ENCODE data around the gene IL17A. TPM values are rescaled to one million over a fixed set of nuclear protein-coding genes. Genes with fewer than 3 reads are reported as not detected.
A peak's percentile ranks its signal among the peaks of the same experiment; 100 is the strongest.

Gene IL17A
- total and polyA plus RNA-seq, 3 experiments from 2014 or later: 0.51 to 0.63 TPM; not detected in 1

DNA sequence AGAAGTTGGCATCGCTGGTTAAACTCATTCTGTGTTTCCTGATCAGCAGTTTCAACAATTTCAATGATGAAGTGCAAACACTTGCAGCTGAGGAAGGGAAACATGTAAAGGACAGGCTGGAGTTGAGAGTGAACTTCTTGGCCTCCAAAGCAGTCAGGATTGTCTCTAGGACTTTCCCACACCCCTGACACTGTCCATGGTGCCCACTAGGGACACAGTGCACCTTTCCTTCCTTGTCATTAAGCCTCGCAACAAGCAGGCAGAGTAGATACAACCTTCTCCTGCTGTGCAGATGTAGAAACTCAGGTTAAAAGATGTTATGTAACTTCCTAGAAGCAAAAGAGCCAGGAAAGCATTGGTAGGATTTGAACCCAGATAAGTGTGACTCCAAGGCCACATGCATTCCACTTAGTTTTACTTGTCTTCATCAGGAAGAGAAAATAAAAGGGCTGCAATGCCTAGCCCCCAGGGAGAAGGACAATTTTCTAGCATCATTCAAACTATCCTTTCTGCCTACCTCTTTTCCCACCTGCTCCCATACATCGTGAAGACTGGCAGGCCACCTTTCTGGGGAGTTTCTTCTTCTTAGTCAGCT lies 39.2 kb upstream of the IL17A start:
- no peak overlapping the region for H3K27ac Mint-ChIP-seq

DNA sequence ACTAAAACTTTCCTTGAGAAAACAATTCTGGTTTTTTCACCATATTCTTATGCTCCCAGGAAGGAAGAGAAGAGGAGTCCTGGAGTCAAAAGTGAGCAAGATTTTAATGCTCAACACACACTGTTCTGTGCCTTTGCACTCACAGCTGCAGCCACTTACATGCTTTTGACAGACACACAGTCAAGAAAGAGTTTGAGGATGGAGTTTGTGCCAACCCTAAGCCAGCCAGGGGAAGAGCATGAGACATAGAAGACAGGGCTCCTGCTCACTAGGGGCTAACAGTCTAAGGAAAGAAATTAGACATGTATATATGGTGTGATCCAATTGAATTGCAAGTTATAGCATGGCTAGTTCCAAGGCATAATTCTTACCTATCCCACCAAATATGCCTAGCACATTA lies 37.1 kb upstream of the IL17A start:
- Histone ChIP-seq H3K27me3 (ENCODE audit: insufficient read depth, low read length, poor library complexity, severe bottlenecking) (peaks cover 6% of the 10 kb centered on the region), H3K4me1 (ENCODE audit: insufficient read depth, low read length) (no peaks in the 10 kb centered on the region), H3K27ac (ENCODE audit: low read depth, low read length) (no peak overlapping the region), H3K36me3 (ENCODE audit: insufficient read depth, low read length) (no peaks in the 10 kb centered on the region), H3K4me3 (ENCODE audit: low read length) (no peak overlapping the region), H3K9me3 (ENCODE audit: low read length) (no peaks in the 10 kb centered on the region)
- ChIA-PET POLR2A (no interaction called here), CTCF (no interaction called here)
- no peak overlapping the region for H3K27ac Mint-ChIP-seq
- H3K4me3 Mint-ChIP-seq: no peak overlapping the region
- no peaks in the 10 kb centered on the region for H3K4me1 Mint-ChIP-seq
- no peak for DNase-seq
- H3K36me3 Mint-ChIP-seq: no peaks in the 10 kb centered on the region
- H3K27me3 Mint-ChIP-seq: peaks cover 22 to 61% of the 10 kb centered on the region in 2 donors
- H3K9me3 Mint-ChIP-seq: no peaks in the 10 kb centered on the region

More for the DNA sequence above, 39.2 kb upstream of the IL17A start:
- Mint-ChIP-seq H3K36me3 (no peaks in the 10 kb centered on the region), H3K4me1 (no peaks in the 10 kb centered on the region), H3K27me3 (peaks cover 23 to 71% of the 10 kb centered on the region in 2 donors), H3K4me3 (no peak overlapping the region), H3K9me3 (peaks cover 0 to 3% (median 0%) of the 10 kb centered on the region in 5 donors)
- ChIA-PET CTCF (no interaction called here), POLR2A (no interaction called here)
- no peaks in the 10 kb centered on the region for H3K9me3 ChIP-seq (ENCODE audit: low read length)
- no peak for DNase-seq
- H3K36me3 ChIP-seq (ENCODE audit: insufficient read depth, low read length): no peaks in the 10 kb centered on the region
- no peak overlapping the region for H3K4me3 ChIP-seq (ENCODE audit: low read length)
- no peak overlapping the region for H3K27ac ChIP-seq (ENCODE audit: low read depth, low read length)
- H3K4me1 ChIP-seq (ENCODE audit: insufficient read depth, low read length): no peaks in the 10 kb centered on the region
- H3K27me3 ChIP-seq (ENCODE audit: insufficient read depth, low read length, poor library complexity, severe bottlenecking): peaks cover 8% of the 10 kb centered on the region

DNA sequence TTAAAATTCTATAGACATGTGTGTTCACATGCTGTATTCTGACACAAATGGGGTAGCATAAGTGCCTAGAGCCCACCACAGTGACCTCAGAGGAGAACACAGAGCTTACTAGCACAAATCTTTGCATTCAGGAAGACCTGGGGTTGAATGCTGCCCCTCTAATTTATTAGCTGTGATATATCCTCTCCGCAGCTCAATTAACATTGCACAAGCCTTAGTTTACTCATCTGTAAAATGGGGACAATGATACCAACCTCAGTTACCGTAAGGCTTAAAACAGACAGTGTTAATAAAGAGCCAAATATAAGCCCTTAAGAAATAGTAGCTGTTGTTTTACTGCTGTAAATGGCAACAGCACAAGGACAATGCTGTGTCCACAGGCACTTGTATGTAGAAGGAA lies 36.2 kb upstream of the IL17A start:
- CTCF ChIA-PET: no interaction called here
- Histone ChIP-seq H3K36me3 (ENCODE audit: insufficient read depth, low read length) (no peaks in the 10 kb centered on the region), H3K4me3 (ENCODE audit: low read length) (no peak overlapping the region), H3K9me3 (ENCODE audit: low read length) (no peaks in the 10 kb centered on the region), H3K27me3 (ENCODE audit: insufficient read depth, low read length, poor library complexity, severe bottlenecking) (no peaks in the 10 kb centered on the region), H3K4me1 (ENCODE audit: insufficient read depth, low read length) (no peaks in the 10 kb centered on the region), H3K27ac (ENCODE audit: low read depth, low read length) (no peak overlapping the region)
- peaks cover 22 to 58% of the 10 kb centered on the region in 2 donors for H3K27me3 Mint-ChIP-seq
- H3K9me3 Mint-ChIP-seq: no peaks in the 10 kb centered on the region
- no peaks in the 10 kb centered on the region for H3K4me1 Mint-ChIP-seq
- POLR2A ChIA-PET: no interaction called here
- H3K4me3 Mint-ChIP-seq: no peak overlapping the region
- no peak for DNase-seq
- H3K27ac Mint-ChIP-seq: no peak overlapping the region
- H3K36me3 Mint-ChIP-seq: no peaks in the 10 kb centered on the region

DNA sequence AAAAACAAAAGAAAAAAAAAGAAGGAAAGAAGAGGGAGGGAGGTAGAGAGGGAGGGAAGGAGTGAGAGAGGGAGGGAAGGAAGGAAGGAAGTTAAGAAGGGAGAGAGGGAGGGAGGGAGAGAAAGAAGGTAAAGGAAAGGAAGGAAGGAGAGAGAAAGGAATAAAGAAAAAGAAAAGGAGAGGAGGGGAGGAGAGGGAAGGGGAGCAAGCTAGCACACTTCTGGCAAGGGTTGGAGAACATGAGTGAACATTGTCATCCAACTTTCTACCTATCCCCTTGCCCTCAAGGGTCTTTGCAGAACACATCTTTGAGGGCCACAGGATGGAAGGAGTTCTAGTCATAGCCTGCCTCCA lies 34.1 kb upstream of the IL17A start:
- Histone ChIP-seq H3K27me3 (ENCODE audit: insufficient read depth, low read length, poor library complexity, severe bottlenecking) (no peaks in the 10 kb centered on the region), H3K9me3 (ENCODE audit: low read length) (no peaks in the 10 kb centered on the region), H3K4me1 (ENCODE audit: insufficient read depth, low read length) (no peaks in the 10 kb centered on the region), H3K27ac (ENCODE audit: low read depth, low read length) (no peak overlapping the region), H3K4me3 (ENCODE audit: low read length) (no peak overlapping the region), H3K36me3 (ENCODE audit: insufficient read depth, low read length) (no peaks in the 10 kb centered on the region)
- Mint-ChIP-seq H3K27me3 (peaks cover 23 to 60% of the 10 kb centered on the region in 2 donors), H3K4me3 (no peak overlapping the region), H3K27ac (no peak overlapping the region), H3K4me1 (peaks cover 0 to 6% (median 0%) of the 10 kb centered on the region in 3 donors), H3K9me3 (no peaks in the 10 kb centered on the region), H3K36me3 (no peaks in the 10 kb centered on the region)
- no peak for DNase-seq
- CTCF ChIA-PET: no interaction called here
- POLR2A ChIA-PET: no interaction called here

DNA sequence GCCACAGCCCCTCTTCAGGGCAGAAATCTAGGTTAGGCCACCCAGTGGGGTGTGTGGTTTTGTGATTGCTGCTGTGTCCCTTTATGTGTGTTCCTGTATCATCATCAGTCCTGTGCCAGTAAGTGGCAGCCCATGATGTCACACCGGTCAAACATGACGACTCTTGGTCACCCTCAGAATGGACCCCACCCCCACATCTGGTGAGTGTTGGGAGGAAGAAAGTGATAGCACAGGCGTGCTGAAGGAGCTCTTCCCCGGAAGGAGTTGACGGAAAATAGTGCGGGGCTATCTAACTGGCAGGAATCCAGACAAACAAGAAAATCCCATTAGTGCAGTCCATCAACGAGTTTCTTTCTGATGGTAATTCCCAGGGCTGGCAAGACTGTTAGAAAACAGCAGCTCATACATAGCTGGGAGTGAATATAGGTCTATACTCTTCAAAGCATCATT lies 33.4 kb upstream of the IL17A start:
- ChIA-PET POLR2A (no interaction called here), CTCF (no interaction called here)
- H3K4me3 ChIP-seq (ENCODE audit: low read length): no peak overlapping the region
- no peaks in the 10 kb centered on the region for H3K4me1 ChIP-seq (ENCODE audit: insufficient read depth, low read length)
- no peaks in the 10 kb centered on the region for H3K9me3 ChIP-seq (ENCODE audit: low read length)
- Mint-ChIP-seq H3K9me3 (no peaks in the 10 kb centered on the region), H3K36me3 (no peaks in the 10 kb centered on the region), H3K4me3 (no peak overlapping the region), H3K4me1 (peaks cover 0 to 6% (median 0%) of the 10 kb centered on the region in 3 donors), H3K27me3 (peaks cover 21 to 58% of the 10 kb centered on the region in 2 donors), H3K27ac (no peak overlapping the region)
- DNase-seq: no peak
- no peaks in the 10 kb centered on the region for H3K27me3 ChIP-seq (ENCODE audit: insufficient read depth, low read length, poor library complexity, severe bottlenecking)
- H3K27ac ChIP-seq (ENCODE audit: low read depth, low read length): no peak overlapping the region
- no peaks in the 10 kb centered on the region for H3K36me3 ChIP-seq (ENCODE audit: insufficient read depth, low read length)

DNA sequence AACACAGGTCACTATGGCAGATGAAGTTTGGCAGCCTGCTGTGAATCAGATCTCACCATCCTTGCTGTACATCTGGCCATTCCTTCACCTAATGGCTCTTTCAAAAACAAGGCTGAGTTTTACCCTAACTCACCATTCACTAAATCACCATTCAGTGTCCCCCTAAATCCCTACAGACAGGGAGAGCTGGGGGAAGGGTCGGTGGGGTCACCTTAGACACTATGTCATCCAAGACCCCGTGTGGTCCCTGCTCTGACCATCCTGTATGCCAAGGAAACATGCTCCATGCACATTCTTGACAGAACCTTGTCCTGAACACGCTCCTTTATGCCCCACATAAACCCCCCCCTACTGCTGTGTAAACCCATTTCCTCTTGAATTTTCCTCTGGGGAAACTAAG lies 31.8 kb upstream of the IL17A start:
- no peaks in the 10 kb centered on the region for H3K9me3 Mint-ChIP-seq
- H3K27me3 Mint-ChIP-seq: peaks cover 25 to 63% of the 10 kb centered on the region in 2 donors
- Histone ChIP-seq H3K4me1 (ENCODE audit: insufficient read depth, low read length) (no peaks in the 10 kb centered on the region), H3K27ac (ENCODE audit: low read depth, low read length) (no peak overlapping the region), H3K36me3 (ENCODE audit: insufficient read depth, low read length) (no peaks in the 10 kb centered on the region), H3K27me3 (ENCODE audit: insufficient read depth, low read length, poor library complexity, severe bottlenecking) (no peaks in the 10 kb centered on the region), H3K9me3 (ENCODE audit: low read length) (no peaks in the 10 kb centered on the region), H3K4me3 (ENCODE audit: low read length) (no peak overlapping the region)
- ChIA-PET POLR2A (no interaction called here), CTCF (interaction anchor here (1.5 kb wide), 1 partner anchor 18 kb away, joined by 4 read pairs; no protein-coding TSS in a partner anchor)
- H3K4me1 Mint-ChIP-seq: peaks cover 0 to 6% (median 0%) of the 10 kb centered on the region in 3 donors
- DNase-seq: no peak
- H3K4me3 Mint-ChIP-seq: no peak overlapping the region
- no peak overlapping the region for H3K27ac Mint-ChIP-seq
- H3K36me3 Mint-ChIP-seq: no peaks in the 10 kb centered on the region

DNA sequence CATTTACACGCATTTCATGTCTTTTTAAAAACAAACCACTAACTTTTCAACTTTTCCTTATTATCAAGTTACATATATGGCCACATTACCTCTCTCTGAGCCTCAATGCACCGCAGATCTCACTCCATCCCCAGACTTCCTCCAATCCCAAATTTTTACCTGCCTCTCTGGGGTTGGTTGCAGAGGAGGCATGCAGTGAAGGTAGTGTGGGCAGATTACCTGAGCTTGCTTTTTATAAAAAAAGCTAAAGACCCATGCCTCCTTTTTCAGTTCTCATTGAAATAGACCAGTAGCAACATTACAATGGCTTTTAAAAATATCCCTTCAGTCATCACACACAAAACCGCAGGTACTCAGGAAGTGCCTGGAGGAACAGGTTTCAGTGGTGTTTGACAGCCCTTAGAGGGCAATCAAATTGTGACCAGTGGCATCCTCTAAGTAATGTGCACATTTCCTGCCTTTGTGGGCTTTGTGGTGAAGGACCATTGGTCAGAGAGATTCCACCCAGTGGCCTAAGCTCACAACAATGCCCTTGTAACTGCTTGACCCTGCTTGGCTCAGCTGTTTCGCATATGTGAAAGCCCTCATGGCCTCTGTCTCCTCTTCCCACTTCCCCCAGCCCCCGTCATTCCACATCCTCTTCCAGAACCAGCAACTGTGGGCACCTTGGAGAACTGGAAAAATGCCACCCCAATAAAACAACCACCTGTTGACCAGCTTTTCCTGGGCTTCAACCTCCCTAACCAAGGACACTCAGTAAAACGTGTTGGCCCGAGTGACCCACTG lies 30.2 kb upstream of the IL17A start:
- H3K9me3 Mint-ChIP-seq: peaks cover 0 to 5% (median under 1%) of the 10 kb centered on the region in 5 donors
- no peaks in the 10 kb centered on the region for H3K36me3 Mint-ChIP-seq
- ChIA-PET CTCF (no interaction called here), POLR2A (no interaction called here)
- H3K4me3 Mint-ChIP-seq: no peak overlapping the region
- no peaks in the 10 kb centered on the region for H3K9me3 ChIP-seq (ENCODE audit: low read length)
- H3K27ac ChIP-seq (ENCODE audit: low read depth, low read length): no peak overlapping the region
- no peaks in the 10 kb centered on the region for H3K36me3 ChIP-seq (ENCODE audit: insufficient read depth, low read length)
- DNase-seq: no peak
- H3K4me1 ChIP-seq (ENCODE audit: insufficient read depth, low read length): no peaks in the 10 kb centered on the region
- H3K27me3 Mint-ChIP-seq: peaks cover 26 to 56% of the 10 kb centered on the region in 2 donors
- no peak overlapping the region for H3K4me3 ChIP-seq (ENCODE audit: low read length)
- H3K27ac Mint-ChIP-seq: peak overlapping the region in 1 of 8 donors; percentile 1
- H3K27me3 ChIP-seq (ENCODE audit: insufficient read depth, low read length, poor library complexity, severe bottlenecking): no peaks in the 10 kb centered on the region
- peaks cover 0 to 6% (median 0%) of the 10 kb centered on the region in 3 donors for H3K4me1 Mint-ChIP-seq

DNA sequence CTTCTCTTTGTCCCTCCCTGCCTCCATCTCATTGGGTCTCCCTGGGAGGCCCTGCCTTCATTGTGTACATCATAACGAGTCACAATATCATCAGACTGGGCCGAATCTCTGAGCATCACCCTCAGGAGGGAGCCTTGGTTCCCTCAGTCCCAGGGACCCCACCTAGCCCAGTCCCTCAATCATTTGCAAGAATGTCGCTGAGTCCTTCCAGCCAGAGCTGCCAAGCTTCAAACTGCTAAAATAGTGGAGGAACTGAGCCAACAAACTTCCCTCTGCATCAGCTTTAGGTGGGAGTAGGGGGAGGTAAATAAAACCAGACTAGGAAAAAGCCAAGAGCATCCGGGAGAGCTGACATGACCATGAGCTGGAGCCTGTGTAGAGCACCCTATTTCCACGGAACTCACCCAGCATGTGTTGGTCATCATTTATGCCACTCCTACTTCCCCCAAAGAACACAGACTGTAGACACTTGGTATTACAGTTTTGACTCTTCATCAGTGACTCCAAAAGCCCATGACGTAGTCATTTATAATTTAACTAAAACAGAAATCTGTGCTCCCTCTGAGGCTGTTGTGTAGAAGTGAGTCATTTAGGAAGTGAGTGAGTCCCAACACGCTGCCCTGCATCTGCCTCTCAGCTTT lies 28.8 kb upstream of the IL17A start:
- Mint-ChIP-seq H3K9me3 (peaks cover 0 to 7% (median 2%) of the 10 kb centered on the region in 5 donors), H3K4me1 (peaks cover 0 to 6% (median 0%) of the 10 kb centered on the region in 3 donors)
- DNase-seq: no peak

More for the DNA sequence above, 28.8 kb upstream of the IL17A start:
- Histone ChIP-seq H3K36me3 (ENCODE audit: insufficient read depth, low read length) (no peaks in the 10 kb centered on the region), H3K9me3 (ENCODE audit: low read length) (no peaks in the 10 kb centered on the region), H3K4me1 (ENCODE audit: insufficient read depth, low read length) (no peaks in the 10 kb centered on the region), H3K27me3 (ENCODE audit: insufficient read depth, low read length, poor library complexity, severe bottlenecking) (no peaks in the 10 kb centered on the region), H3K27ac (ENCODE audit: low read depth, low read length) (no peak overlapping the region), H3K4me3 (ENCODE audit: low read length) (no peak overlapping the region)
- ChIA-PET POLR2A (no interaction called here), CTCF (no interaction called here)
- no peaks in the 10 kb centered on the region for H3K36me3 Mint-ChIP-seq
- H3K27ac Mint-ChIP-seq: peak overlapping the region in 1 of 8 donors; percentile 54
- H3K4me3 Mint-ChIP-seq: no peak overlapping the region
- H3K27me3 Mint-ChIP-seq: peaks cover 23 to 54% of the 10 kb centered on the region in 2 donors

Data from CD8-positive, alpha-beta memory T cell (primary cell).